Loucy (cell line): ENCODE data around the gene TDRD3.

Source experiments
- CTCF ChIP-seq: fragments of 200-600 bp; sonication (generic); conservative IDR thresholded peaks from 2 replicates; pipeline ENCODE4 v1.5.1; 2014; ENCODE audit warnings: mild to moderate bottlenecking, antibody characterized with exemption, low read length
- EZH2phosphoT487 ChIP-seq: fragments of 200-600 bp; IDR thresholded peaks from 2 replicates; pipeline ENCODE4 v1.6.1; 2018; ENCODE audit warnings: antibody characterized with exemption, mild to moderate bottlenecking, moderate library complexity, borderline replicate concordance

GRCh38 chr13:60620611-60621395 is 223.8 kb downstream of the TDRD3 start:
- no peak for TF ChIP-seq CTCF
- no peak for TF ChIP-seq EZH2phosphoT487
